Renal cortex interstitium (tissue), 11 donors: ENCODE results near the gene SLC25A10. TPM values are rescaled to one million over a fixed set of nuclear protein-coding genes. Genes with fewer than 3 reads are reported as not detected.

Source experiments
- DNase-seq, 11 donors: peaks; one replicate each; pipeline ENCODE4 v3.0.0-alpha.2; 2013; ENCODE audit warnings: low read depth in 9 of 11, low spot score in 4 of 11; ENCODE audit errors: extremely low read depth in 1 of 11
- polyA plus RNA-seq, 3 donors: library from polyadenylated mRNA; unstranded; fragments of 120-200 nt; gene quantifications; one replicate each; pipeline ENCODE4 v1.2.1, GENCODE V29; 2013; ENCODE audit not compliant: insufficient read length in 3 of 3

The SLC25A10 gene
- polyA plus RNA-seq, 3 donors, result 11.5 to 19.3 (median 18.9) TPM

- no peak for DNase-seq
Observed at GRCh38 chr17:81683208-81683583, 28.9 kb upstream of the SLC25A10 start.

DNA sequence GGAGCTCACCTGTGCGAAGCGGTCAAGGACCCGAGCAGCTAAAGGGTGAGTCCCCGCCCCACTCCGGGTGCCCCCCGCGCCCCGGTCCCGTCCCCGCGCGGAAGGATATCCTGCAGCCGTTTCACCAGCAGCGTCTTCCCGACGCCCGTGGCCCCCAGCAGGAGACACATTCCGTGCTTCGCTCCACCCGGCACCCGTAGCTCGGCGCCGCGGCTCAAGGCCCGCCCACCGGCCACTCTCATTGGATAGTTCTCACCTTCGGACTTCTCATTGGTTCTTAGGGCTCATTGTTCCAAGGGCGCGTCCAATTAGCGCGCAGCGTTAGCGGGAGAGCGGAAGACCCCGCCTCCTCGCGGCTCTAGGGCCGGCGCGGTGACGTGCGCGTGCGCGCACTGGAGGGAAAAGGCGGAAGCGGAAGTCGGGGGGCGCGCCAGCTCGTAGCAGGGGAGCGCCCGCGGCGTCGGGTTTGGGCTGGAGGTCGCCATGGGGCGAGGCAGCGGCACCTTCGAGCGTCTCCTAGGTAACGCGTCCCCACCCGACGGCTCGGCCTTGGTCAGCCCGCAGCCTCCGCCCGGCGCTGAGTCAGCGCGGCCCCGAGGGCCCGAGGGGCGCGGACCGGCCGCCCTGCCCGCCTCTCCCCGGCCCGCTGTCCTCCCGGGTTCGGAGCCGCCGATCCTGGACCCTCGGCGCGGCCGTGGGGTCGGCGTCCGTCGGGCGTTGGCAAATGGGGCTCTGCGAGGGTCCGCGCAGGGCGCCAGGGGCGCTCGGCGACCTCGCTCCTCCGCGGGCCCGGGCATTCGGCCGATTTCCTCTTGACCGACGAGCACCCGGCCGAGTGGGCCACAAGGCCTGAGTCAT, 28.3 kb upstream of the SLC25A10 start, which contains the start of the genes ARL16 and HGS:
Gene ARL16, minus strand, starts transcription at position 214 of the 858 bp plus-strand sequence. Its CDS starts 44 bp downstream, at position 170.
Gene HGS, plus strand, starts transcription at position 428 of the 858 bp plus-strand sequence. Its CDS starts 56 bp downstream, at position 484.
- peak; percentile 97 to 99 (median 99) for DNase-seq

GRCh38 chr17:81684442-81684911, 27.6 kb upstream of the SLC25A10 start:
- no peak for DNase-seq

DNA sequence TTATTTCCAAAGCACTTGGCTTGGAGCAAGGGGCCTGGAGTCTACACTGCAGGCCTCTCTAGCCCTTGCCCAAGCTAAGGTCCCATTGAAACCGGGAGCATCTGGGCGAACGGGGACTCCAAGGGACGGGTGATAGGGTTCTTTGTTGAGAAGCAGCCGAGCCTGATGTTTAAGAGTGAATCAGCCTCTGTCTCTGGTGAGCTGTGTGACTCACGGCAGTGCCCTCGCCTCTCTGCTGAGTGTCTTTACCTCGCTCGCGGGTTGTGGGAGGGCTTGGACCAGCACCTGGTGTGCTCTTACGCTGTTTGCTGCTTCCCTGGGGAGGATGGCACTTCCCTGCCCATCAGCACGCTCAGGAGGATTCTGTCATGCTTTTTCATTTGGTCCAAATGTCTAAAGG, 27.0 kb upstream of the SLC25A10 start:
- no peak for DNase-seq

DNA sequence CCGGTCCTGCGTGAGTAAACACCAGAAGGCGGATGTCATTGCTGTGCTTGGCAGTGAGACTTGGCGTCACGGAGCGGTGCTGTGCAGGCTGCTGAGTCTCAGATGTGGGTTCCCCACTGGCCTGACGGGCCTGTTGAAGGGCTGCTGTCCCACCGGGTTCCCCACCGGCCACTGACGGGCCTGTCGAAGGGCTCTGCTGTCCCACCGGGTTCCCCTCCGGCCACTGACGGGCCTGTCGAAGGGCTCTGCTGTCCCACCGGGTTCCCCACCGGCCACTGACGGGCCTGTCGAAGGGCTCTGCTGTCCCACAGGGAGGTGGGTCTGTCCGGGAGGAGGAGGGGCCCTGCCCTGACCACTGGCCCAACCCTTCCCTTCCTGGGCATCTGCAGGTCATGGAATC, 25.5 kb upstream of the SLC25A10 start:
- DNase-seq, result no peak

GRCh38 chr17:81687770-81688541, 24.1 kb upstream of the SLC25A10 start:
- no peak for DNase-seq

DNA sequence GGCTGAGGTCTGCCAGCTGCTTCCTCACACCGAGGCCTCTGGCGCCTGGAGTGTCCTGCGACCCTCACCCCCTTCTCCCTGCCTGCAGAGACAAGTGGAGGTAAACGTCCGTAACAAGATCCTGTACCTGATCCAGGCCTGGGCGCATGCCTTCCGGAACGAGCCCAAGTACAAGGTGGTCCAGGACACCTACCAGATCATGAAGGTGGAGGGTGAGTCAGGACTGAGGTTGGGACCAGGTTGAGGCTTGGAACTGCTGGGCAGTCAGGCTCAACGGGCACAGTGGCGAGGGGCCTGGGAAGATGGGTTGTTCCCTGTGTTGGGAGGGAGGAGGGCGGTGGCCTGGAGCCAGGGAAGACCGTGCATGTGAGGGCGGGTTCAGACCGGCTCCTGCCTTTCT, 23.5 kb upstream of the SLC25A10 start:
- DNase-seq, result no peak

DNA sequence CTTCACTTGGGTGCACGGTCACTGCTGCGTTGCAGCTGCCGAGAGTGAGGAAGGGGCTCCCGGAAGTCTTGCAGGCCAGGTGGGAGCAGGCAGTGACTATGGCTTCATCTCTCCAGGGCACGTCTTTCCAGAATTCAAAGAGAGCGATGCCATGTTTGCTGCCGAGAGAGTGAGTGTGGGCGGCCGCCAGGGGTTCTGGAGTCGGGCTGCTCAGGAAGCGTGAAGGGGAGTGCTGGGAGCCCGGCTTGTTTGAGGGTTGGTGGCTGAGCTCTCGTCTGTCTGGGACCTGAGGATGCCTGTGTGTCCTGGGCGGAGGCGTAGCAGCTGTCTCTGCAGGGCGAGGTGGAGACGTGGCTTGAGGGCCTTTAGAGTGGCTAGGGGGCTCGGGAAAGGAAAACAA, 22.0 kb upstream of the SLC25A10 start:
- no peak for DNase-seq

DNA sequence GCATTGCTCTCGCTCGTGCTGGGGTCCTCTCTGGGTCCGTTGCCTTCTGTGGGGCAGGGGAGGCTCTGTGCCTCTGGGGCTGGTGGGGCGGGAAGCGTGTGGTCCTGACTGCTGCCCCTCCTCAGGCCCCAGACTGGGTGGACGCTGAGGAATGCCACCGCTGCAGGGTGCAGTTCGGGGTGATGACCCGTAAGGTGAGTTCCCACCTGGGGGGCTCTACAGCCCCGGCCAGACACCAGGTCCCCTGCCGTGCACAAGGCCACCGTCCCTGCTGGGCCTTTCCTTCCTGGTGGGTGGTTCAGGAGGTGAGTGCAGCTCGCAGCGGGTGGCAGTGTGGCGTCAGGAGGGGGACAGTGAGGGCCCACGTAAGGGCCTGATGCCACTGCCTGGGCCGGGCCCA, 21.5 kb upstream of the SLC25A10 start:
- no peak for DNase-seq

DNA sequence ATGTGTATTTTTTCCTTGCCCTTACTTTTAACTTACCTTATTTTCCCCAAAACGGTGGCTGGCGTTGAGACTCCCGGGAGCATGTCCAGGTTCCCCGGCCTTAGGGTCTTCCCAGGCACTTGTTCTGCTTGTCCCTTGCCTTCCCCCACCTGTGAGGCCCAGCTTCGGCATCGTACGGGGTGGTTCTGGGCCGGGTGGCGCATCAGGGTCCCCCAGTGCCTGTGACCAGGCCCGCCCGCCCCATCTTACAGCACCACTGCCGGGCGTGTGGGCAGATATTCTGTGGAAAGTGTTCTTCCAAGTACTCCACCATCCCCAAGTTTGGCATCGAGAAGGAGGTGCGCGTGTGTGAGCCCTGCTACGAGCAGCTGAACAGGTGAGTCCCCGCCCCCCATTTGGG, 20.9 kb upstream of the SLC25A10 start:
- DNase-seq, result no peak

- no peak for DNase-seq
Observed at GRCh38 chr17:81691608-81692007, 20.5 kb upstream of the SLC25A10 start.

DNA sequence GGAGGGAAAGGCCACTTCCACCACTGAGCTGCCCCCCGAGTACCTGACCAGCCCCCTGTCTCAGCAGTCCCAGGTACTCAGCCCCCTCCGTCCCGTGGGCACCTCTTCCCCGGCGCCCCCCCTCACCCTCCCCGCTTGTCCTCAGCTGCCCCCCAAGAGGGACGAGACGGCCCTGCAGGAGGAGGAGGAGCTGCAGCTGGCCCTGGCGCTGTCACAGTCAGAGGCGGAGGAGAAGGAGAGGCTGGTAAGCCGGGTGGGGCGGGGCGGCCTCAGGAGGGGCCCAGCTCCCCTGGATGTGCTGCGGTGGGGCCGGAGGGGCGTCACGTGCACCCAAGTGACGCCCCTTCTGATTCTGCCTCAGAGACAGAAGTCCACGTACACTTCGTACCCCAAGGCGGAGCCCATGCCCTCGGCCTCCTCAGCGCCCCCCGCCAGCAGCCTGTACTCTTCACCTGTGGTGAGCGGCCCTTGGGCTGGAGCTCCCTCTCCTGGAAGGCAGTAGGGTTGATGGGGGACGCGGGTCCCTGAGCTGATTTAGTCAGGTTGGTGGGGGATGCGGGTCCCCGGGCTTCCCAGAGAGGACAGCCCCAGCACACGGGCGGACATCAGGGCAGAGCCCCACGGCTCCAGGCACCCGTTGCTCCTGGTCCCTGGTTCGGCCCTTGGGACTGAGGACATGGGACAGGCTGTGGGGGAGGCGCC, 18.4 kb upstream of the SLC25A10 start:
- DNase-seq, result no peak

- DNase-seq, result no peak
Observed at GRCh38 chr17:81694810-81695209, 17.3 kb upstream of the SLC25A10 start.

DNA sequence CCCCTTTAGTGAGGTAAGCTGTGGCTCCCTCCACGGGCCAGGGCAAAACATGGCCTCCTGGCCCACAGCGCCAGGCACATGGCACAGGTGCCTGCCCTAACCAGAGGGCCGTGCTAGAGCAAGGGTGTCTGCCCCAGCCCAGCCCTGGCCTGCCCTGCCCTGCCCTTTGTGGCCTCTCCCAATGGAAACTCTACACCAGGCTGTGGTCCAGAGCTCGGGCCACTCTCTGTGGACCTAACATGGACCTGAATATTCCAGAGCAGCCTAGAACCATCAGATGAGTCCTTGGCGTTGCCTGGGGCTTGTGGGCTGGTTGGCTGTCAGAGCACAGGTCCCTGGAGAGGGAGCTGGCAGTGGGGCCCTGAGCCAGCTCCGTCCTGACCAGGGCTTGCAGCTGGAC, 16.9 kb upstream of the SLC25A10 start:
- no peak for DNase-seq

DNA sequence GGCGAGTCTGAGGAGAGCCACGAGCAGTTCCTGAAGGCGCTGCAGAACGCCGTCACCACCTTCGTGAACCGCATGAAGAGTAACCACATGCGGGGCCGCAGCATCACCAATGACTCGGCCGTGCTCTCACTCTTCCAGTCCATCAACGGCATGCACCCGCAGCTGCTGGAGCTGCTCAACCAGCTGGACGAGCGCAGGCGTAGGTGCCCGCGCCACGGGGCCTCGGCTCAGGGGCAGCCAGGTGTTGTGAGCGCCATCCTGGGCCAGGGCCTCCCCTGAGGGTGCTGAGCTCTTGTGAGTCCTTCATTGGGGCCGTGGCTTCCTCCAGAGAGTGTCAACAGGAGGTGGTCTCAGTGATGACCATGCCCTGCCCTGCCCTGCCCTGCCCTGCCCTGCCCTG, 16.3 kb upstream of the SLC25A10 start:
- no peak for DNase-seq

- DNase-seq, result no peak
Observed at GRCh38 chr17:81696218-81696941, 15.7 kb upstream of the SLC25A10 start.

DNA sequence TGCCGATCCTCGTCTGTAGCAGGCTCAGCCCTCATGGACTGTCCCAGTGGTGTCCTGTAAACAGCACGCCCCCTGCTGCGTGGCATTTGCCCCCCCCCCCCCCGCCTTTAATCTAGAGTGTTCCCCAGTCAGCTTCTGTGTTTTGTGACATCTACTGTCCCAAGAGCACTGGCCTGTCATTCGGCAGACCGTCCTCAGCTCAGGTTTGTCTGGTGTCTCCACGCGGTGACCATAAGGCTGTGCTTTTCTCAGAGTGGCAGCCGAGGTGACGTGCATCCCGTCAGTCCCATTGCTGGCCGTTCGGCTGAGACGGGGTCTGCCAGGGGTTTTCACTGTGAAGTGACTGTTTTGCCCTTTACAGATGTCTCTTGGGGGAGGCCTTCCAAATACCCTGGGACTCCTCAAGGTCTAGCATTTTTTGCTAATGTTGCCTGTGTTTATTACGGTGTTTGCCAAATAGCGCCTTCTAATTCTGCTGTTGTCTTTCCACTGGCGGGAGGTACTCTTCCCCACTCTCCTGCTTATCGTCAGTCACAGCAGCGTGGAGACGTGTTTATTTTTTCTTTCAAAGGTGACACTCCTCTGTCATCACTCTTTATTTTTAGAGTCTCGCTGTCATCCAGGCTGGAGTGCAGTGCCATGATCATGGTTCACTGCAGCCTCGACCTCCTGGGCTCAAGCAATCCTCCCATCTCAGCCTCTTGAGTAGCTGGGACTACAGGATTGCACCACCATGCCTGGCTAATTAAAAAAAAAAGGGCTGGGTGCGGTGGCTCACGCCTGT, 14.6 kb upstream of the SLC25A10 start:
- no peak for DNase-seq
